ENCODE results near the gene TIMM22. TPM values are rescaled to one million over a fixed set of nuclear protein-coding genes. Genes with fewer than 3 reads are reported as not detected.
A peak's percentile ranks its signal among the peaks of the same experiment; 100 is the strongest.

Gene TIMM22
- total and polyA plus RNA-seq, 4 donors = 7.2 to 12.2 (median 9.9) TPM

DNA sequence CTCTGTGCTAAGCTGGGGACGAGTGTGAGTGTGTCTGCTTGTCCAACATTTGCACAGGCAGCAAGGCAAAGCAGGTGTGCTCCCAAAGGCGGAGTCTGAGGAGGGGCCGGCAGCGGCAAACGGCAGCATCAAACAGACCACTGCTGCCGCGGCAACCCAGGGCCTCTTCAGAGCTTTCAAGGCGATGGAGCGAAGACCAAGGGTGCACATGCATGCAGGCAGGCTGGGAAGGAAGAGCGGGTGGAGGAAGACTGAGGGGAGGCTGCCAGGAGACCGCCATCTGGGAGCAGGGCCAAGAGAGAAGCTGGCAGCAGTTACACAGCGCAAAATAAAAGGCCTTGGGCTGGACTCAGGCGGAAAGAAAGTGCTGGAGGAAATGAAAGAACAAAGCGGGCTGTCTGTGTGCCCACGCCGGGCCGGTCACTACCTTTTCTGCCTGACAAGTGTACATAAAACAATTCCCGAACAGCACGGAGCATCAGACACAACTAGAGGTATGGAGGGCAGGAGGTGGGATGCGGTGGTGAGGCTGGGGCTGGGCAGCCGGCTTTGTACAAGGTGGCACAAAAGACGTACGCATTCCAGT lies 8.5 kb downstream of the TIMM22 start:
- H3K4me1 ChIP-seq (ENCODE audit: control insufficient read depth in 5 of 5, insufficient read depth in 5 of 5, low read length in 5 of 5) = peaks cover 6 to 60% (median 34%) of the 10 kb centered on the region in 5 donors
- H3K4me3 ChIP-seq = no peak overlapping the region
- H3K27ac ChIP-seq (ENCODE audit: low read depth in 1 of 2, low read length in 1 of 2) = peak overlapping the region; percentile 67 to 85
- no peak for ATAC-seq (ENCODE audit: insufficient read depth, low FRiP score)
- peaks cover 0 to 67% (median 29%) of the 10 kb centered on the region in 4 donors for H3K36me3 ChIP-seq (ENCODE audit: control insufficient read depth in 4 of 4, insufficient read depth in 4 of 4, low read length in 4 of 4)
- H3K27me3 ChIP-seq (ENCODE audit: control insufficient read depth in 3 of 3, insufficient read depth in 3 of 3, low read length in 2 of 3) = no peaks in the 10 kb centered on the region
- no peaks in the 10 kb centered on the region for H3K9me3 ChIP-seq (ENCODE audit: control insufficient read depth in 4 of 4, insufficient read depth in 3 of 4, low read length in 3 of 4)
- TF ChIP-seq, protein P1, sequence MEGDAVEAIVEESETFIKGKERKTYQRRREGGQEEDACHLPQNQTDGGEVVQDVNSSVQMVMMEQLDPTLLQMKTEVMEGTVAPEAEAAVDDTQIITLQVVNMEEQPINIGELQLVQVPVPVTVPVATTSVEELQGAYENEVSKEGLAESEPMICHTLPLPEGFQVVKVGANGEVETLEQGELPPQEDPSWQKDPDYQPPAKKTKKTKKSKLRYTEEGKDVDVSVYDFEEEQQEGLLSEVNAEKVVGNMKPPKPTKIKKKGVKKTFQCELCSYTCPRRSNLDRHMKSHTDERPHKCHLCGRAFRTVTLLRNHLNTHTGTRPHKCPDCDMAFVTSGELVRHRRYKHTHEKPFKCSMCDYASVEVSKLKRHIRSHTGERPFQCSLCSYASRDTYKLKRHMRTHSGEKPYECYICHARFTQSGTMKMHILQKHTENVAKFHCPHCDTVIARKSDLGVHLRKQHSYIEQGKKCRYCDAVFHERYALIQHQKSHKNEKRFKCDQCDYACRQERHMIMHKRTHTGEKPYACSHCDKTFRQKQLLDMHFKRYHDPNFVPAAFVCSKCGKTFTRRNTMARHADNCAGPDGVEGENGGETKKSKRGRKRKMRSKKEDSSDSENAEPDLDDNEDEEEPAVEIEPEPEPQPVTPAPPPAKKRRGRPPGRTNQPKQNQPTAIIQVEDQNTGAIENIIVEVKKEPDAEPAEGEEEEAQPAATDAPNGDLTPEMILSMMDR (IDR thresholded peaks at IDR 0.05; ENCODE audit: control extremely low read depth, extremely low read depth) = no peak
- WGBS, 2 donors = 34 to 39% methylated on average over 23 of the region's 23 CpGs
- H3K9ac ChIP-seq (ENCODE audit: insufficient read depth in 1 of 2, low read length in 2 of 2) = peak overlapping the region in 1 of 2 donors; percentile 56
- peak; percentile 87 to 94 (median 92) for DNase-seq

DNA sequence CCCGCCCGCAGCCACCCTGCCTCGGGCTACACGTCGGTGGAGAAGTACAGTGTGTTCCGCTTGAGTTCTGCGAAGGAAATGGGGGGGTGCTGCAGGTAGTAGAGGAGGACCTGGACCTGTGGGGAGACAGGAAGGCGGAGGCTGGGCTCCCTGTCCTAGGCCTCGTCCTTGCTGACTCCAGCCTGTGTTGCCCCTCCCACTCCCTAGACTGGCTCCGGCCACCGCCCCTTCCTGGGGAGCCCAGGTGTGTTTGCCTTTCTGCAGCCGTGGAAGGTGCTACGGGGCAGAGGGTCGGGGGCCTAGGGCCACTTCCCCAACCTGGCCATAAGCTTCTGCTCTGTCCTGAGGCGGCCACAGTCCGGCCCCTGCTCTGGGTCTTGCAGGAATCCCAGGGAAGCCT lies 9.1 kb downstream of the TIMM22 start:
- H3K4me1 ChIP-seq (ENCODE audit: control insufficient read depth in 5 of 5, insufficient read depth in 5 of 5, low read length in 5 of 5) = peaks cover 6 to 55% (median 34%) of the 10 kb centered on the region in 5 donors

DNA sequence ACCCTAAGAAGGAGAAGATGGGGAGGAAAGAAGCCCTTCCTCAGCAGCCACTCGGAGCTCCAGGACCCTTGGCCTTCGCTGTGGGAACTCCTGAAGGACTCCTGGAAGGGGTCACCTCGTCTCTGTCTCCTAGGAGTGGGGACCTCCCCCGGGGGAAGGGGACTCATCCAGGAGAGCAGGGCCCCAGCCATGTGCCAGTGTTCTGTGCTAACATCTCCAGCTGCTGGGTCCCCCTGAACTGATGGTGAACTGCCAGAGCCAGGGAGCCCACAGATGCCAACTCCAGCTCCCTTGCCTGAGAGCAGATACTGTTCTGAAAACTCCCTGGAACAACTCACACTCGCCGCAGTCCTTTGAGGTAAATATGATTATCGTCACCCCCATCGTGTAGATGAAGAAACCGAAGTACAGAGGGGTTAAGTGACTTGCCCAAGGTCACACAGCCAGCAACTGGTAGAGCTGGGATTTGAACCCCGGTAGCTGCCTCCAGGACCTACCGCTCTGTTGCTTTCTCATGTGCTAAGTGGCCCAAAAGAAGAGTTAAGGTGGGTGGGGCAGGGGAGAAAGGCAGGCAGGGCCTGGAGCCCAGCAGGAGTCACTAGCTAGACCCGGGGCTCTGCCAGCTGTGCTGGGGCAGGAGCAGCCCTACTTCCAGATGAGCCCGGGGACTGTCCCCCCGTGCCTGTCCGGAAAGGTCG lies 10.5 kb downstream of the TIMM22 start:
- H3K4me3 ChIP-seq = no peak overlapping the region
- TF ChIP-seq, protein P1 (IDR thresholded peaks at IDR 0.05; ENCODE audit: control extremely low read depth, extremely low read depth) = no peak
- H3K27me3 ChIP-seq (ENCODE audit: control insufficient read depth in 3 of 3, insufficient read depth in 3 of 3, low read length in 2 of 3) = no peaks in the 10 kb centered on the region
- no peak overlapping the region for H3K9ac ChIP-seq (ENCODE audit: insufficient read depth in 1 of 2, low read length in 2 of 2)
- H3K9me3 ChIP-seq (ENCODE audit: control insufficient read depth in 4 of 4, insufficient read depth in 3 of 4, low read length in 3 of 4) = no peaks in the 10 kb centered on the region
- H3K4me1 ChIP-seq (ENCODE audit: control insufficient read depth in 5 of 5, insufficient read depth in 5 of 5, low read length in 5 of 5) = peaks cover 4 to 40% (median 21%) of the 10 kb centered on the region in 5 donors
- ATAC-seq (ENCODE audit: insufficient read depth, low FRiP score) (no peak), DNase-seq (no peak)
- H3K27ac ChIP-seq (ENCODE audit: low read depth in 1 of 2, low read length in 1 of 2) = peak overlapping the region in 1 of 2 donors; percentile 57
- H3K36me3 ChIP-seq (ENCODE audit: control insufficient read depth in 4 of 4, insufficient read depth in 4 of 4, low read length in 4 of 4) = peaks cover 0 to 77% (median 22%) of the 10 kb centered on the region in 4 donors
- WGBS, 2 donors = 85 to 94% methylated on average over 16 of the region's 16 CpGs

More for the DNA sequence above, 9.1 kb downstream of the TIMM22 start:
- H3K9me3 ChIP-seq (ENCODE audit: control insufficient read depth in 4 of 4, insufficient read depth in 3 of 4, low read length in 3 of 4) = no peaks in the 10 kb centered on the region
- H3K27ac ChIP-seq (ENCODE audit: low read depth in 1 of 2, low read length in 1 of 2) = peak overlapping the region; percentile 67 to 85
- peaks cover 0 to 69% (median 30%) of the 10 kb centered on the region in 4 donors for H3K36me3 ChIP-seq (ENCODE audit: control insufficient read depth in 4 of 4, insufficient read depth in 4 of 4, low read length in 4 of 4)
- H3K9ac ChIP-seq (ENCODE audit: insufficient read depth in 1 of 2, low read length in 2 of 2) = no peak overlapping the region
- no peak for DNase-seq
- no peaks in the 10 kb centered on the region for H3K27me3 ChIP-seq (ENCODE audit: control insufficient read depth in 3 of 3, insufficient read depth in 3 of 3, low read length in 2 of 3)
- no peak for ATAC-seq (ENCODE audit: insufficient read depth, low FRiP score)
- TF ChIP-seq, protein P1 (IDR thresholded peaks at IDR 0.05; ENCODE audit: control extremely low read depth, extremely low read depth) = no peak
- no peak overlapping the region for H3K4me3 ChIP-seq
- WGBS, 2 donors = 63 to 81% methylated on average over 16 of the region's 16 CpGs
